ENCODE results near the gene PDZD2. TPM values are rescaled to one million over a fixed set of nuclear protein-coding genes. Genes with fewer than 3 reads are reported as not detected.

Gene PDZD2
- total RNA-seq, 4 donors from 2014 or later = 10.2 to 15.0 (median 12.2) TPM

DNA sequence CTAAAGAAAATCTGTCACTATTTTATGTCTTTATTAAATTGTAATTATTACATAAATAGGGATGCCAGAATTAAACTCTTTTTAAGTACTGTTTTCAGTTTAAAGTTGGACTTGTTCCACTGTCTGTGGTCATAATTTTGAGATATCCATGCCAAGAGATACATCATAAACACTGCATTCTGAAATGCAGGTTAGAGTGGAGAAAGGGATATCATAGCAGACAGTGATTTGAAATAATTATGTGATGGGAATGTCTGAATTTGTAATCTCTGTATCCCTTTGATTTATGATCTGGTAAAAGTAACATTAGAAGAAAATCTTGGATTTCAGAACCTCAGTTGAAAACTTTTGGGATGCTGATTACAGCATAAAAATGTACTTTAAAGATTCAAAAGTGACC, 313.1 kb downstream of the PDZD2 start:
- Histone ChIP-seq H3K4me1 (no peaks in the 10 kb centered on the region), H3K27me3 (no peaks in the 10 kb centered on the region), H3K36me3 (no peaks in the 10 kb centered on the region), H3K27ac (replicated peaks in 1 of 4) (no peak overlapping the region), H3K9me3 (no peaks in the 10 kb centered on the region), H3K4me3 (no peak overlapping the region)
- no peak for DNase-seq (ENCODE audit: extremely low spot score)
- intact Hi-C loops (cut with DNase I) = no loop called here
- TF ChIP-seq EP300 (IDR thresholded peaks at IDR 0.05) = no peak
- TF ChIP-seq POLR2AphosphoS5 (IDR thresholded peaks at IDR 0.05) = no peak
- TF ChIP-seq, protein P1, sequence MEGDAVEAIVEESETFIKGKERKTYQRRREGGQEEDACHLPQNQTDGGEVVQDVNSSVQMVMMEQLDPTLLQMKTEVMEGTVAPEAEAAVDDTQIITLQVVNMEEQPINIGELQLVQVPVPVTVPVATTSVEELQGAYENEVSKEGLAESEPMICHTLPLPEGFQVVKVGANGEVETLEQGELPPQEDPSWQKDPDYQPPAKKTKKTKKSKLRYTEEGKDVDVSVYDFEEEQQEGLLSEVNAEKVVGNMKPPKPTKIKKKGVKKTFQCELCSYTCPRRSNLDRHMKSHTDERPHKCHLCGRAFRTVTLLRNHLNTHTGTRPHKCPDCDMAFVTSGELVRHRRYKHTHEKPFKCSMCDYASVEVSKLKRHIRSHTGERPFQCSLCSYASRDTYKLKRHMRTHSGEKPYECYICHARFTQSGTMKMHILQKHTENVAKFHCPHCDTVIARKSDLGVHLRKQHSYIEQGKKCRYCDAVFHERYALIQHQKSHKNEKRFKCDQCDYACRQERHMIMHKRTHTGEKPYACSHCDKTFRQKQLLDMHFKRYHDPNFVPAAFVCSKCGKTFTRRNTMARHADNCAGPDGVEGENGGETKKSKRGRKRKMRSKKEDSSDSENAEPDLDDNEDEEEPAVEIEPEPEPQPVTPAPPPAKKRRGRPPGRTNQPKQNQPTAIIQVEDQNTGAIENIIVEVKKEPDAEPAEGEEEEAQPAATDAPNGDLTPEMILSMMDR (IDR thresholded peaks at IDR 0.05) = no peak
- TF ChIP-seq POLR2A (IDR thresholded peaks at IDR 0.05; ENCODE audit: low read depth) = no peak

- no peak for DNase-seq (ENCODE audit: extremely low spot score)
- no peaks in the 10 kb centered on the region for H3K9me3 ChIP-seq
- no peaks in the 10 kb centered on the region for H3K27me3 ChIP-seq
- no peaks in the 10 kb centered on the region for H3K4me1 ChIP-seq
- no peaks in the 10 kb centered on the region for H3K36me3 ChIP-seq
- no peak overlapping the region for H3K27ac ChIP-seq (replicated peaks in 1 of 4)
- no peak overlapping the region for H3K4me3 ChIP-seq
- TF ChIP-seq POLR2A (IDR thresholded peaks at IDR 0.05; ENCODE audit: low read depth) (no peak), EP300 (IDR thresholded peaks at IDR 0.05) (no peak), POLR2AphosphoS5 (IDR thresholded peaks at IDR 0.05) (no peak)
- TF ChIP-seq, protein P1 (IDR thresholded peaks at IDR 0.05) = no peak
- 88% methylated on average over 3 of the region's 3 CpGs for WGBS
- intact Hi-C loops (cut with DNase I) = no loop called here
Observed at GRCh38 chr5:31954091-31954490, 315.2 kb downstream of the PDZD2 start.

DNA sequence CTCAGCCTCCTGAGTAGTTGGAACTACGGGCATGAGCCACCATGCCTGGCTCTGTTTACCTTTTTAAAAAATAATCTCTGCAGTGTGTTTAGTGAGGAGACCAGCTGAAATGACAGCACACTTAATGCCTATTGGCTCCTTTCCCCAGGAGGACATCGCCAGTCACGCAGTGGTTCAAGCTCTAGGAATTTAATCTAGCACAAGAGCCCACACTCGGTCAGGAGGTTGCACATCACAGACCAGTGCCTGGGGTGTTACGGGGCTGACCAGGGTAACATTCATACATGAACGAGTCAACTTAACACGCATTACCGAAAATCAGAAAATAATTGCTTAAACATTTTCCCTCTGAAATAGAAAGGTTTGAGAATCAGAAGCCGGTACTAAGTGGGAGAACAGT, 318.2 kb downstream of the PDZD2 start:
- DNase-seq (ENCODE audit: extremely low spot score) = no peak
- intact Hi-C loops (cut with DNase I) = no loop called here
- Histone ChIP-seq H3K27ac (replicated peaks in 1 of 4) (no peak overlapping the region), H3K36me3 (no peaks in the 10 kb centered on the region), H3K4me1 (peaks cover 2 to 6% (median 2%) of the 10 kb centered on the region in 4 donors), H3K9me3 (no peaks in the 10 kb centered on the region), H3K4me3 (no peak overlapping the region), H3K27me3 (no peaks in the 10 kb centered on the region)
- 82% methylated on average over 9 of the region's 9 CpGs for WGBS
- TF ChIP-seq POLR2A (IDR thresholded peaks at IDR 0.05; ENCODE audit: low read depth) (no peak), EP300 (IDR thresholded peaks at IDR 0.05) (no peak), POLR2AphosphoS5 (IDR thresholded peaks at IDR 0.05) (no peak)
- TF ChIP-seq, protein P1 (IDR thresholded peaks at IDR 0.05) = no peak

DNA sequence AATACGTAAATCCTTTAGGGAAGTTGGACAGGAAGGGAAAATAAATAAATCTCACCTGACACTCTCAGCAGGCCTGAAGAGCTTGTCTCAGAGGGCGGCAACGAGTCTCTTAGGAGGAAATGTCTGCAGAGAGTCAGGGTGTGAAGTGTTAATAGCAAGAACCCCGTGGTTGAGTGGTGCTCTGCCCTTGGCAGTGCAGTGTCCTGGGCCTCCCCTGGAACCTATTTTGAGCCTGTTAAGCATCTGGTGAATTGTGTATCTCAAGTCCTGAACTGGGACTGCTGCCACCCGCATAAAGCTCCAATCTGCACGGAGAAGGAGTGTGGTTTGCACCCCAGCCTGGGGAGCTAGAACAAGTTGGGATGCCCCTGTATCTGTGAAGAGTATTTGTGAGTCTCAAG, 323.4 kb downstream of the PDZD2 start:
- H3K4me1 ChIP-seq = peaks cover 19 to 24% (median 20%) of the 10 kb centered on the region in 4 donors
- H3K9me3 ChIP-seq = no peaks in the 10 kb centered on the region
- TF ChIP-seq POLR2AphosphoS5 (IDR thresholded peaks at IDR 0.05) (no peak), EP300 (IDR thresholded peaks at IDR 0.05) (no peak), POLR2A (IDR thresholded peaks at IDR 0.05; ENCODE audit: low read depth) (no peak)
- intact Hi-C loops (cut with DNase I) = no loop called here
- WGBS = 48% methylated on average over 5 of the region's 6 CpGs
- no peaks in the 10 kb centered on the region for H3K36me3 ChIP-seq
- no peak for DNase-seq (ENCODE audit: extremely low spot score)
- no peaks in the 10 kb centered on the region for H3K27me3 ChIP-seq
- peak overlapping the region in 2 of 4 donors; percentile 44 to 57 for H3K27ac ChIP-seq (replicated peaks in 1 of 4)
- no peak overlapping the region for H3K4me3 ChIP-seq

DNA sequence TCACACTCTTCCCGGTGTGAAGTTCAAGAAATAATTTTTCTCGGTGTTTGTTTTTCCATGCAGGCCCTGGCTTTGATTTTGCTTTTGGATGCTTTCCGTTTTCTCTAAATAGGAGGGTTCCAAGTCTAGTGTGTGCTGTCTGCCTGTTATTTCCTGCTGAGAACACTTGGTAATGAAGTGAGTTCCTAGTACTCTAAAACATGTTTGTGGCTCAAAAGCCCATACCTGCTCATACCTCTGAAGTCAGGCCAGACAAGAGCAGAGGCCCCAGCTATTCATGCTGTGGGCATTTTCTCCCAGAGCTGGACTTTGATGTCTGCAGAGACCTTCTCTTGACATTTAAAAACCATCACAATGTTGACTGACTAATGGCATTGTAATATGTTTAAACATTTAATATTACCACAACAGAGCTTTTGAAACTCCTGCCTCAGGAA, 324.0 kb downstream of the PDZD2 start:
- no peak for DNase-seq (ENCODE audit: extremely low spot score)
- Histone ChIP-seq H3K36me3 (no peaks in the 10 kb centered on the region), H3K27me3 (no peaks in the 10 kb centered on the region), H3K4me1 (peaks cover 19 to 24% (median 20%) of the 10 kb centered on the region in 4 donors), H3K27ac (replicated peaks in 1 of 4) (peak overlapping the region in 3 of 4 donors; percentile 1 to 57 (median 44)), H3K9me3 (no peaks in the 10 kb centered on the region), H3K4me3 (no peak overlapping the region)
- TF ChIP-seq, protein P1 (IDR thresholded peaks at IDR 0.05) = no peak
- TF ChIP-seq POLR2AphosphoS5 (IDR thresholded peaks at IDR 0.05) (no peak), EP300 (IDR thresholded peaks at IDR 0.05) (no peak), POLR2A (IDR thresholded peaks at IDR 0.05; ENCODE audit: low read depth) (no peak)
- WGBS = 36% methylated on average over 3 of the region's 3 CpGs
- intact Hi-C loops (cut with DNase I) = no loop called here

Data from esophagus muscularis mucosa (tissue), 4 donors.